ENCODE measurements around the gene STX18.
"Not testable (repeated sequence)": the region's sequence is repeated elsewhere in the genome, so short reads cannot be mapped to it uniquely, and the experiment has no call there.

The STX18 gene

DNA sequence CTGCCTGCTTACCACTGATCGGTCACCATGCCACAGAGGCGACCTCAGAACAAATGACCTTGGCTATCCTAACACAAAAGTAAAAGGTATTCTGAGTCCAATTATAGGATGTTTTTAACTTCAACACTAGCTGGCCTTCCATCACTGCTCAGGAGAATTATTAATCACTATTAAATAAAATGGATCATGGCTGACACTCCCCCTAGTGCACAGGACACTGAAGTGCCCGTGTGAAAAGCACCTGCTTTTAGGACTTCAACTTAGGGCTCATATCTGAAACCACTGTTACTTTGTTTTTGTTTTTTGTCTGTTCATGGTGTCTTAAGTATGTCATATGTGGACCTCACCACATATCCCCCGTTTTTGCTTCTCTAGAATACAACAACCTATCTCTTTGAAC, 33.9 kb downstream of the STX18 start:
- Mint-ChIP-seq H3K9me3 (no peaks in the 10 kb centered on the region), H3K27me3 (ENCODE audit: low read depth) (no peaks in the 10 kb centered on the region), H3K36me3 (ENCODE audit: low read depth) (peaks cover 2% of the 10 kb centered on the region), H3K4me3 (no peak overlapping the region), H3K4me1 (ENCODE audit: low read depth) (peaks cover 3% of the 10 kb centered on the region), H3K27ac (no peak overlapping the region)

DNA sequence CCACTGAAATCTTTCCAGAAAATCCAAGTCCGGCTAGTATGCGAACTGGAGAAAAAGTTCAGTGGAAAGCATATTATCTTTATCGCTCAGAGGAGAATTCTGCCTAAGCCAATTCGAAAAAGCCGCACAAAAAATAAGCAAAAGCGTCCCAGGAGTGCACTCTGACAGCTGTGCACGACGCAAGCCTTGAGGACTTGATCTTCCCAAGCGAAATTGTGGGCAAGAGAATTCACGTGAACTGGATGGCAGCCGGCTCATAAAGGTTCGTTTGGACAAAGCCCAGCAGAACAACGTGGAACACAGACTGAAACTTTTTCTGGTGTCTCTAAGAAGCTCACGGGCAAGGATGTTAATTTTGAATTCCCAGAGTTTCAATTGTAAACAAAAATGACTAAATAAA, 34.4 kb downstream of the STX18 start:
- H3K27ac Mint-ChIP-seq, result no peak overlapping the region
- no peaks in the 10 kb centered on the region for H3K27me3 Mint-ChIP-seq (ENCODE audit: low read depth)
- no peaks in the 10 kb centered on the region for H3K9me3 Mint-ChIP-seq
- peaks cover 2% of the 10 kb centered on the region for H3K36me3 Mint-ChIP-seq (ENCODE audit: low read depth)
- H3K4me1 Mint-ChIP-seq (ENCODE audit: low read depth), result peaks cover 7% of the 10 kb centered on the region
- H3K4me3 Mint-ChIP-seq, result no peak overlapping the region

DNA sequence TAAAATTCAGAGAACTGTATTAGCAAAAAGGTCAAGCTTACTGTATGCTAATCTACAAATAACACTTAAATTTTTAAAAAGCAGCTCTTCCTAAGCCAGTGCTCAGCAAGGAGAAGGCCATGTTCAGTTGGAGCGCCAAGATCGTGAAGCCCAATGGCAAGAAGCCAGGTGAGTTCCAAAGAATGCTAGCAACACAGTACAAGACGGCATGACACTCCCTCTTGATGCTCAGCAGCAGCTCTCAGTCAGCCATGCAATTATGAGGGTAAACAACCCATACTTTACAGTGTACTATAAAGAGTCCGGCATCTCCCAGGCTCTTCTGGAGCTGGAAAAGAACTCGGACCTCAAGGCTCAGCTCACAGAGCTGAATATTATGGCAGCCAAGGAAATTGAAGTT, 34.9 kb downstream of the STX18 start:
- Mint-ChIP-seq H3K27ac (no peak overlapping the region), H3K36me3 (ENCODE audit: low read depth) (peaks cover 2% of the 10 kb centered on the region), H3K9me3 (no peaks in the 10 kb centered on the region), H3K4me3 (no peak overlapping the region), H3K27me3 (ENCODE audit: low read depth) (no peaks in the 10 kb centered on the region), H3K4me1 (ENCODE audit: low read depth) (peaks cover 7% of the 10 kb centered on the region)

DNA sequence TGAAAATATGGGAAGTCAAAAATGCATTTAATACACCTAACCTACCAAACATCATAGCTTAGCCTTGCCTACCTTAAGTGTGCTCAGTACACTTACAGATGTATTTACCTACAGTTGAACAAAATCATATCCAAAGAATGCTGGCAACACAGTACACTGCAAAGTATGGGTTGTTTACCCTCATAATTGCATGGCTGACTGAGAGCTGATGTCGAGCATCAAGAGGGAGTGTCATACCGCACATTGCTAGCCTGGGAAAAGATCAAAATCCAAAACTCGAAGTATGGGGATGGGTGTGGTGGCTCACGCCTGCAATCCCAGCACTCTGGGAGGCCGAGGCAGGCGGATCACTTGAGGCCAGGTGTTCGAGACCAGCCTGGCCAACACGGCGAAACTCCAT, 36.6 kb downstream of the STX18 start:
- not testable (repeated sequence) for H3K4me3 Mint-ChIP-seq; H3K4me1 Mint-ChIP-seq (ENCODE audit: low read depth); H3K36me3 Mint-ChIP-seq (ENCODE audit: low read depth); H3K27me3 Mint-ChIP-seq (ENCODE audit: low read depth); H3K27ac Mint-ChIP-seq; H3K9me3 Mint-ChIP-seq

DNA sequence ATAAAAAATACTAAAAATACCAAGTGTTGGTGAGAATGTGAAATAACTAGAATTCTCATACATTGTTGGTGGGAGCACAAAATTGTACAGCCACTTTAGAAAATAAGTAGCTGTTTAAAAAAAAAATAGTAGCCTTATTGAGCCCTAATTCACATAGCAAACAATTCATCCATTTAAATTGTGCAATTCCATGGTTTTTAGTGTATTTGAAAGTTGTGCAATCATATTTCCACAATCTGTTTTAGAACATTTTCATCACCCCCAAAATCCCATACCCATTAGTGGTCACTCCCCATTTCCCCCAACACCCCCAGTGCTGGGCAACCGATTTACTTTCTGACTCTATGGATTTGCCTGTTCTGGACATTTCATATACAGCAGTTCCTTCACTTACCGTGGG, 37.1 kb downstream of the STX18 start:
- no peak overlapping the region for H3K27ac Mint-ChIP-seq
- peaks cover 7% of the 10 kb centered on the region for H3K4me1 Mint-ChIP-seq (ENCODE audit: low read depth)
- H3K4me3 Mint-ChIP-seq, result no peak overlapping the region
- H3K36me3 Mint-ChIP-seq (ENCODE audit: low read depth), result no peaks in the 10 kb centered on the region
- H3K27me3 Mint-ChIP-seq (ENCODE audit: low read depth), result no peaks in the 10 kb centered on the region
- no peaks in the 10 kb centered on the region for H3K9me3 Mint-ChIP-seq

DNA sequence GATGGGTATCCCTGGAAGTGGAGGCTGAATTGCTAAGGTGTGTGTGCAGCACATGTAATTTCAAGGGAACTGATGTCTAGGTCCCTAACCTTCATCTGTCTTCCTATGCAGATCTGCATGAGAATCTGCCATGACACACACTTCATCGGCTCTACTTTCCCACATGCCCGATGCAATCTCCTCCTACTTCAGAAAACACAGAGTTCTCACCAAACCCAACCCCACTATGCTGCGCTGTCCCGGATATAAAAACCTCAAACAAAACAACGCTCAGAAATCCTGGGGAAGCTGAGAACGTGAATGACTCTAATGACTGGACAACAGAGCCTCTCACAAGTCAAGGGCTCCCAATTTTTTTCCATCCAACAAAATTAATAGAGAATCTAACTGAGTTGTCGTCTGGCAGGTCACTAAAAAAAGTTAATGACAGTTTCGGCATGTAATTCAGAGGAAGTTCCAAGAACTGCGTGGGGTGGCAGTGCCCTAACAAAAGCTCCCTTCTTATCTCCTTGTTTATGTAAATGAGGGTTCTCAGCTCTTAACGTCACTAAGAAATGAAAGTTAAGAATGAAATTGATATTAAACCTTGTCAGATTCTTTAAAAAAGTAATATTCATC, 39.0 kb downstream of the STX18 start:
- H3K4me1 Mint-ChIP-seq (ENCODE audit: low read depth), result peaks cover 7% of the 10 kb centered on the region
- H3K9me3 Mint-ChIP-seq, result no peaks in the 10 kb centered on the region
- no peaks in the 10 kb centered on the region for H3K36me3 Mint-ChIP-seq (ENCODE audit: low read depth)
- no peak overlapping the region for H3K27ac Mint-ChIP-seq
- peak overlapping the region; percentile 48 for H3K4me3 Mint-ChIP-seq
- no peaks in the 10 kb centered on the region for H3K27me3 Mint-ChIP-seq (ENCODE audit: low read depth)

DNA sequence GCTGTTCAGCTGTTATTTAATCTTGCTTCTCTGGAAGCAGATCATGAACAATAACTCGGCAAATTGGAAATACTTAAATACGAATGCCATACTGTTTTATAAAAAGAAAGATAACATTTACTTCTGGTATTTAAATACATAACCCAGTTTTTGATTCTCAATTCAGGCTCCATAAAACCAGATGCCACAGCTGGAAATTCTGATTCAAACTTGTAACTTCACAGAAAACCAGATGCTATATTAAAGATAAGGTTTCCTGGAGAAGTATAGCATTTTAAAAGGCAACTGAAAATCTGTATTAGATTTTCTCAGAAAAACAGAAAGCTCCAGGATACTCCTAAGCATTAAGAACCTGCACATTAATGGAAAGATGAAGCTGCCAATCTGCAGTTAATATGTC, 40.2 kb downstream of the STX18 start:
- Mint-ChIP-seq H3K9me3 (no peaks in the 10 kb centered on the region), H3K4me1 (ENCODE audit: low read depth) (peaks cover 7% of the 10 kb centered on the region), H3K27me3 (ENCODE audit: low read depth) (no peaks in the 10 kb centered on the region), H3K36me3 (ENCODE audit: low read depth) (no peaks in the 10 kb centered on the region), H3K4me3 (no peak overlapping the region), H3K27ac (no peak overlapping the region)

DNA sequence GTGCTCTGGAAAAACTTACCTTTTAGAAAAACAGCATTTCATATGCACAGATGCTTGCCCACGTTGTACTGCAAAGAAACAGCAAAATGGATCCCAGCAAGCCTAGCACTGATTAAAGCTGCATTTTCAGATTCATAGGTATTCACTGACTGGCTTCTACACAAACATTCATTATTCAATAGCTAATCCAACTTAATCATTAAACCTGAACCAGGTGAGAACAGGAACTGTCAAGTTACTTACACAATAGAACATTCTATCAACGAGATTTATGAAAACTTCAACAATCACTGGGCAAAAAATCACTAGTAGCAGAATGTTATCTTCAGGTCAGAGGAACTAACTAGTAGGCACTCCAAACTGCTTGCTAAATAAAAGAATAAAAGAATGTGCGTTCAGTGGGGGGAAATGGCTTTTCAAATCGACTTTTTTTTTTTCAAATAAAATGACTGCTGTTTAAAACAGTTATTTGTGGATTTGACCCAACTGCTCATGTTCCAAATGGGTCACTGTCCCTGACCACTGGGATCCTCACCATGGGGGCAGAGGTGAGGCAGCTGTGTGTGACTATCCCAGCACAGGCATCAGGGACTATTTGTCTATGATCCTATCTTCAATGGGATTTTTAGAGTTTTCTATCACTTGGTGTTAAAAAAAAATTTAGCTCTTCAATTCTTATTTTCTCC, 42.3 kb downstream of the STX18 start:
- Mint-ChIP-seq H3K27ac (no peak overlapping the region), H3K27me3 (ENCODE audit: low read depth) (no peaks in the 10 kb centered on the region), H3K36me3 (ENCODE audit: low read depth) (no peaks in the 10 kb centered on the region), H3K4me3 (no peak overlapping the region), H3K9me3 (no peaks in the 10 kb centered on the region), H3K4me1 (ENCODE audit: low read depth) (peaks cover 7% of the 10 kb centered on the region)

DNA sequence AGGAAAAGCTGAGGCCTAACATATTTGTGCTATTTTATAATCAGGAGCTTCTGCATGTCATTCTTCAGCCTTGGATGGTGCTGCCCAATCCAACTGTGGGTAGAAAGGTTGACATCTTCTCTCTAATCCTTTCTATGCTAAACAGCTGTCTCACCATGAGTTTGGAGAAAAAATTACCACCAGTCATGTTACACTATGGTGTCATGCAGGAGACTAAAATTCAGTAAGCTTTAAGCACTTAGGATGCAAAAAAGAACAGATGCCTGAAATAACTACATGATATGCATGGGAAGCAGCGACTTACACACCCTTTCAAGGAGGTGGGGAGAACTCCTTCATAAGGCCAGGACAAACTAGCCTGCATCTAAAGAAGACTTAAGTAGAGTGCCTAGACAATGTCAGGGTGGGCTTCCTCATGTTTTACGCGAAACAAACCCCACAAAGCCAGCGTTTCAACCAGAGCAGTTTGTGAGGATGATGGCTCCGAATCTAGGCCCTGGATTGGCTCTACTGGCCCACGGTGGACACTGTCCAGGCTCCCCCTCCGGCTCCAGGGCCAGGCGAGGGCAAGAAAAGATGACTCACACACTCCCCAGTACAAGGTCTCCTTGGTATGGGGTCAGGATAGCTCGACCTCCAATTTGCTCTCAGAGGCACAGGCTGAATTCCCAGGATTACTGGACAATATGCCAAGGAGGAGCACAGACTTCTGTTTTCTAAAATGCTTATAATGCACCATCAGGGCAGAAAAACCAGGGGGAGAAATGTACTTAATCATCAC, 45.1 kb downstream of the STX18 start:
- Mint-ChIP-seq H3K27me3 (ENCODE audit: low read depth) (no peaks in the 10 kb centered on the region), H3K9me3 (no peaks in the 10 kb centered on the region), H3K4me1 (ENCODE audit: low read depth) (peaks cover 3% of the 10 kb centered on the region), H3K27ac (no peak overlapping the region), H3K36me3 (ENCODE audit: low read depth) (no peaks in the 10 kb centered on the region), H3K4me3 (no peak overlapping the region)

DNA sequence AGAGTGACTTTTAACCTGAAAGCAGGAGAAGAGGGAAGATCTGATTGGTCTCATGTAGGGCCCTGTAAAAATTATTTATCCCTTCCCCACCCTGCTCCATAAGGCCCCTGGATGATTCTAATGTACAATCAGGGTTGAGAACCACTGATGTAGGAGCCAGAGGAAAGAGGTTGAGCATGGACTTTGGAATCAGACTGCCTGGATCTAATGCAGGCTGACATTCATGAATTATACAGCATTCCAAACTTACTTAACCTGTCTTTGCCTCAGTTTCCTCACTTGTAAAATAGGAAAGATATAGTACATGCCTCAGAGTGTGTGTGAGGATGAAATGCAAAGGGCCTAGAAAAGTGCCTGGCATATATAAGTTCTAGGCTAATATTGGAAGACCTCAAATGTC, 47.0 kb downstream of the STX18 start:
- Mint-ChIP-seq H3K27ac (no peak overlapping the region), H3K9me3 (no peaks in the 10 kb centered on the region), H3K4me3 (no peak overlapping the region), H3K27me3 (ENCODE audit: low read depth) (no peaks in the 10 kb centered on the region), H3K36me3 (ENCODE audit: low read depth) (no peaks in the 10 kb centered on the region), H3K4me1 (ENCODE audit: low read depth) (peaks cover 3% of the 10 kb centered on the region)

DNA sequence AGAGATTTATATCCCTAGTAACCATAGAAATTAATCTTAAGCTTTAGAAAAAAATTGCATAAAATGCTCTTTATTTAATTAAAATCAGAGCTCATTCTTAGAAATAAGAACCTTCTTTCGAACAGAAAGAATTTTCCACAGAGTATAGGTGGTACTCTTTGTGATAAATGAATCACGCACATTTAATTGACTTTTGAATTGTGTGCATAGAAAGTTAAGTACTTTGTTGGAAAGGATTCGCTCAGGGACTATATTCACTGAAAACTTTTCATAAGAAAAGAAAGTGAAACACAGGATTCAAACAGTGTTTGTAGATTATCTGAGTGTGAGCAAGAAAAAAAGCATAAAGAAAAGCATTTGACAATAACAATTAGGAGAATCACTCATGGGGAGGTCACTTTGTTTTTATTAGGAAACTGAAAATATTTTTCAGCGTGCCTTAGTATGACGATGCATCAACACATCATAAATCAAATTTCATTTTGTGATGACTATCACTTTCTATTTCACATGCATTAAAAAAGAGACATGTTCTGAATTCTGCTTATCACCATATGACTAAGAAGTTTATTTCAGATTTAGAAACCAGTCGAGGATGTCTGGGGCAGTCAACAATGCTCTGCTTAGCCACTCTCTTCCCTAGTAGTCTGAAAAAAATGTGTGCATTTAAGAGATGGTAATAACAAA, 49.5 kb downstream of the STX18 start:
- Mint-ChIP-seq H3K4me3 (peak overlapping the region; percentile 47), H3K9me3 (no peaks in the 10 kb centered on the region), H3K36me3 (ENCODE audit: low read depth) (no peaks in the 10 kb centered on the region), H3K4me1 (ENCODE audit: low read depth) (peaks cover 3% of the 10 kb centered on the region), H3K27me3 (ENCODE audit: low read depth) (no peaks in the 10 kb centered on the region), H3K27ac (no peak overlapping the region)

DNA sequence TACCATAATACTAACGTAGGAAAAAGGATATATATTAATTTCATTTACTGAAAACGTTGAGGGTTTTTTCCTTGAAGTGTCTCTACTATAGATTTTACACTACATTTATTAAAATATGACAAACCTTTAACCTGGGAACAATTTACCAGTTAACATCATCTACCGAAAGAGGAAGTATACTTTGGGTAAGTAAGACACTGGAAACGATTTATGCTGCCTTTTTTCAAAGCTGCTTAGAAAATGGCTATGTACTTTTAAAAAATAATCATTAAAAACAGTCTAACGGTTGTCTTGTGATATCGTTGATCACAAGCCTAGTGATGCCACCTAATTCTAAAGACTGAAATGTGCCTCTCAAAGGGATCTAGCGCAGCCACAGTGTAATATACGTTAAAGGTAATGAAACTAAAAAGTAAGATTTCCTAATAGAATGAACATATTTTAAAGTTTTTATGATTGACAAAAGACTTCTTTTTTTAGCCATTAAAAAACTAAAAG, 50.4 kb downstream of the STX18 start:
- H3K9me3 Mint-ChIP-seq, result no peaks in the 10 kb centered on the region
- no peak overlapping the region for H3K4me3 Mint-ChIP-seq
- no peaks in the 10 kb centered on the region for H3K27me3 Mint-ChIP-seq (ENCODE audit: low read depth)
- H3K27ac Mint-ChIP-seq, result no peak overlapping the region
- no peaks in the 10 kb centered on the region for H3K36me3 Mint-ChIP-seq (ENCODE audit: low read depth)
- peaks cover 3% of the 10 kb centered on the region for H3K4me1 Mint-ChIP-seq (ENCODE audit: low read depth)

DNA sequence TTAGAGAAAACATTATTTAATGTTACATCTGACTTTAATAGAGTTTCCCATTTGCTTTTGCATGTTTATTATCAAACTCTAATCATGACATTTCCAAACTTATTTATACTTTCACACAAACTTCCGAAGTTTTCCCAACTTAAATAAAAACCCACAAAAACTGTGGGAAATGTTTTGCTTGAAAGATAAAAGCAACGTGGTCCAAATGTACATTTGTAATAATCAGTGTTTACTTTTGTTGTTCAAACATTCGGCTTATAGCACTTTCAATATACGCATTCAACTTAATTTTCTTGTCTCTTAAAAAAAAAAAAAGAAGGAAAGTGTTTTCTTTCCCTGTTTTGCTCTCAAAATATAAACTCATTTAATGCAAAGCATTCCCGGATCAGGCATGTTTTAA, 51.0 kb downstream of the STX18 start:
- H3K4me3 Mint-ChIP-seq, result no peak overlapping the region
- H3K36me3 Mint-ChIP-seq (ENCODE audit: low read depth), result no peaks in the 10 kb centered on the region
- no peaks in the 10 kb centered on the region for H3K27me3 Mint-ChIP-seq (ENCODE audit: low read depth)
- peaks cover 3% of the 10 kb centered on the region for H3K4me1 Mint-ChIP-seq (ENCODE audit: low read depth)
- H3K9me3 Mint-ChIP-seq, result no peaks in the 10 kb centered on the region
- no peak overlapping the region for H3K27ac Mint-ChIP-seq

DNA sequence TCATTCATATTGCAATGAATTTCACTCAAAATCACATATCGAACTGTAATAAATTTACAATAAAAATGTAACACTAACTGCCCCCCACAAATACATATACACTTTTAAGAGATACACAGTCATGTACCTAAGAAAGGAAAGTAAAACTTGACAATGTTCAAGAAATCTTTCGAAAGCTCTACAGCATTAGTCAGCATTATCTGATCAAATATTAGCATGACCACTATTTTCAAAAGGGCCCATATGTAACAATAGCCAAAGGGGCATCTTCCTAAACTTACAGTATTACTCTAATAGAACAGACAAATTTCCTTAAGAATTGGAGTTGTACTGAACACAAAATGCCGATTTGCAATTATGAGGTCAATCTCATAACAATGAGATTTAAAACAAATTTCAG, 51.8 kb downstream of the STX18 start:
- H3K4me3 Mint-ChIP-seq, result no peak overlapping the region
- H3K9me3 Mint-ChIP-seq, result no peaks in the 10 kb centered on the region
- H3K36me3 Mint-ChIP-seq (ENCODE audit: low read depth), result no peaks in the 10 kb centered on the region

More for the DNA sequence above, 51.8 kb downstream of the STX18 start:
- no peak overlapping the region for H3K27ac Mint-ChIP-seq
- H3K4me1 Mint-ChIP-seq (ENCODE audit: low read depth), result peaks cover 3% of the 10 kb centered on the region
- H3K27me3 Mint-ChIP-seq (ENCODE audit: low read depth), result no peaks in the 10 kb centered on the region
